Measurements from ENCODE around the gene SYNPO2.

- TF ChIP-seq, protein P1, sequence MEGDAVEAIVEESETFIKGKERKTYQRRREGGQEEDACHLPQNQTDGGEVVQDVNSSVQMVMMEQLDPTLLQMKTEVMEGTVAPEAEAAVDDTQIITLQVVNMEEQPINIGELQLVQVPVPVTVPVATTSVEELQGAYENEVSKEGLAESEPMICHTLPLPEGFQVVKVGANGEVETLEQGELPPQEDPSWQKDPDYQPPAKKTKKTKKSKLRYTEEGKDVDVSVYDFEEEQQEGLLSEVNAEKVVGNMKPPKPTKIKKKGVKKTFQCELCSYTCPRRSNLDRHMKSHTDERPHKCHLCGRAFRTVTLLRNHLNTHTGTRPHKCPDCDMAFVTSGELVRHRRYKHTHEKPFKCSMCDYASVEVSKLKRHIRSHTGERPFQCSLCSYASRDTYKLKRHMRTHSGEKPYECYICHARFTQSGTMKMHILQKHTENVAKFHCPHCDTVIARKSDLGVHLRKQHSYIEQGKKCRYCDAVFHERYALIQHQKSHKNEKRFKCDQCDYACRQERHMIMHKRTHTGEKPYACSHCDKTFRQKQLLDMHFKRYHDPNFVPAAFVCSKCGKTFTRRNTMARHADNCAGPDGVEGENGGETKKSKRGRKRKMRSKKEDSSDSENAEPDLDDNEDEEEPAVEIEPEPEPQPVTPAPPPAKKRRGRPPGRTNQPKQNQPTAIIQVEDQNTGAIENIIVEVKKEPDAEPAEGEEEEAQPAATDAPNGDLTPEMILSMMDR (IDR thresholded peaks at IDR 0.05; ENCODE audit: borderline replicate concordance, extremely low read depth, low read length, poor library complexity, severe bottlenecking): no peak
- no peak for TF ChIP-seq EZH2 (IDR thresholded peaks at IDR 0.05; ENCODE audit: borderline replicate concordance, low read depth, low read length, severe bottlenecking)
Measured at GRCh38 chr4:118888666-118889311, at the start of gene SYNPO2.

Measured in DND-41 (cell line).